HCT116 (cell line): ENCODE results near the gene PAX1. TPM values are rescaled to one million over a fixed set of nuclear protein-coding genes. Genes with fewer than 3 reads are reported as not detected.

Source experiments
- ATAC-seq: fragments of 200-7000 bp; cut with Tn5 transposase; 2 replicates; pipeline ENCODE4 v1.9.1; 2020; ENCODE audit warnings: mild to moderate bottlenecking, moderate library complexity
- BruUV-seq: library from RNA; stranded (reverse); fragments of 400-500 nt; replicated peaks from 2 replicates; lab custom pipeline; 2021; lab: Mats Ljungman, UMichigan
- CTCF ChIA-PET: fragments of 300-600 bp; sonication (Branson Sonifier 250); formaldehyde crosslinking; loops from one replicate; lab custom pipeline; 2021; ENCODE audit warnings: antibody characterized with exemption; lab: Charles Lee
- POLR2A ChIA-PET: fragments of 300-600, 350-600 bp; sonication (Branson Sonifier 250); formaldehyde crosslinking; loops from one replicate; lab custom pipeline; 2021; ENCODE audit warnings: antibody characterized with exemption; lab: Charles Lee
- RAD21 ChIA-PET, 2 experiments: fragments of 300-600 bp; sonication (Branson Sonifier 250); formaldehyde crosslinking; loops; one replicate each; lab custom pipeline; 2023; ENCODE audit warnings: low total read pairs in 2 of 2; ENCODE audit not compliant: uncharacterized antibody in 2 of 2, unreplicated experiment in 2 of 2, low non-redundant PET in 1 of 2; lab: Charles Lee
- DNase-seq: peaks from one replicate; pipeline ENCODE4 v3.0.0-alpha.2; 2010; ENCODE audit warnings: low read depth, low spot score
- H2AFZ ChIP-seq: fragments of 200-600 bp; shearing (Covaris generic), sonication (generic); 2 replicates; pipeline ENCODE4 v1.6.1; 2017; ENCODE audit warnings: low read depth, mixed run types, mixed read lengths, antibody characterized with exemption, low read length; ENCODE audit not compliant: poor library complexity, severe bottlenecking
- H3K27ac ChIP-seq: 2 replicates; pipeline ENCODE4 v1.5.1; 2012; ENCODE audit warnings: low read depth, low read length
- H3K27me3 ChIP-seq: fragments of 200-600 bp; sonication (generic); 2 replicates; pipeline ENCODE4 v1.6.1; 2016; ENCODE audit warnings: mixed run types, low read length, mixed read lengths; ENCODE audit not compliant: insufficient read depth
- H3K36me3 ChIP-seq, 2 experiments: fragments of 200-500 bp in 1 of 2; fragments of 200-600 bp in 1 of 2; sonication (Bioruptor generic) in 1 of 2; sonication (generic) in 1 of 2; 2 replicates each; pipeline versions ENCODE4 v1.5.1 to v1.6.1; 2014 to 2016; ENCODE audit warnings: low read length in 2 of 2, inconsistent platforms in 1 of 2, mixed read lengths in 1 of 2, mixed run types in 1 of 2; ENCODE audit not compliant: insufficient read depth in 2 of 2, control insufficient read depth in 1 of 2
- H3K4me1 ChIP-seq, 2 experiments: fragments of 200-600 bp in 1 of 2; sonication (generic) in 1 of 2; 2 replicates each; pipeline versions ENCODE4 v1.5.1 to v1.6.1; 2012 to 2017; ENCODE audit warnings: low read length in 2 of 2, inconsistent platforms in 1 of 2, mild to moderate bottlenecking in 1 of 2, mixed read lengths in 1 of 2, mixed run types in 1 of 2, moderate library complexity in 1 of 2; ENCODE audit not compliant: insufficient read depth in 2 of 2, control insufficient read depth in 1 of 2
- H3K4me2 ChIP-seq: fragments of 200-600 bp; sonication (generic); 2 replicates; pipeline ENCODE4 v1.6.1; 2017; ENCODE audit warnings: mixed run types, low read length, mixed read lengths
- H3K4me3 ChIP-seq, 2 experiments: fragments of 200-600 bp in 1 of 2; sonication (generic) in 1 of 2; replicated peaks in 1 of 2; 2 replicates each; pipeline ENCODE4 v1.5.1; 2011 to 2016; ENCODE audit warnings: low read length in 2 of 2, control low read depth in 1 of 2, low read depth in 1 of 2, mild to moderate bottlenecking in 1 of 2, mixed read lengths in 1 of 2, mixed run types in 1 of 2
- H3K79me2 ChIP-seq: fragments of 200-600 bp; sonication (generic); 2 replicates; pipeline ENCODE4 v1.6.1; 2017; ENCODE audit warnings: mild to moderate bottlenecking, mixed run types, low read length, moderate library complexity, mixed read lengths; ENCODE audit not compliant: insufficient read depth
- H3K9ac ChIP-seq: fragments of 200-600 bp; sonication (generic); 2 replicates; pipeline ENCODE4 v1.6.1; 2016; ENCODE audit warnings: low read length, mixed read lengths
- H3K9me2 ChIP-seq: fragments of 200-600 bp; sonication (generic), shearing (Covaris generic); 2 replicates; pipeline ENCODE4 v1.6.1; 2017; ENCODE audit warnings: mixed run types, mild to moderate bottlenecking, moderate library complexity; ENCODE audit not compliant: insufficient read depth
- H3K9me3 ChIP-seq, 2 experiments: fragments of 200-500 bp in 1 of 2; fragments of 200-600 bp in 1 of 2; sonication (Bioruptor generic) in 1 of 2; sonication (generic) in 1 of 2; 2 replicates each; pipeline ENCODE4 v1.6.1; 2014 to 2017; ENCODE audit warnings: low read length in 2 of 2, mixed read lengths in 2 of 2, inconsistent platforms in 1 of 2, low read depth in 1 of 2, mild to moderate bottlenecking in 1 of 2, mixed run types in 1 of 2, moderate library complexity in 1 of 2; ENCODE audit not compliant: control insufficient read depth in 1 of 2, insufficient read depth in 1 of 2
- H4K20me1 ChIP-seq: fragments of 200-600 bp; sonication (generic), shearing (Covaris generic); 2 replicates; pipeline ENCODE4 v1.6.1; 2017; ENCODE audit warnings: mixed run types, mild to moderate bottlenecking, moderate library complexity; ENCODE audit not compliant: insufficient read depth
- ATF3 ChIP-seq: IDR thresholded peaks from 2 replicates; pipeline ENCODE4 v1.6.1; 2012
- CBX3 ChIP-seq: IDR thresholded peaks from 2 replicates; pipeline ENCODE4 v1.6.1; 2012; ENCODE audit warnings: low read depth
- CEBPB ChIP-seq: IDR thresholded peaks from 2 replicates; pipeline ENCODE4 v1.6.1; 2012; ENCODE audit warnings: low read depth
- ELF1 ChIP-seq: IDR thresholded peaks from 2 replicates; pipeline ENCODE4 v1.6.1; 2012; ENCODE audit warnings: low read depth, borderline replicate concordance
- EZH2 ChIP-seq: fragments of 200-600 bp; sonication (generic); IDR thresholded peaks from 2 replicates; pipeline ENCODE4 v1.6.1; 2017; ENCODE audit warnings: antibody characterized with exemption, mixed run types
- FOSL1 ChIP-seq: IDR thresholded peaks from 2 replicates; pipeline ENCODE4 v1.6.1; 2012; ENCODE audit warnings: low read depth
- JUND ChIP-seq: IDR thresholded peaks from 2 replicates; pipeline ENCODE4 v1.6.1; 2012
- POLR2A ChIP-seq: IDR thresholded peaks from 2 replicates; pipeline ENCODE4 v1.7.0; 2011; ENCODE audit warnings: borderline replicate concordance; ENCODE audit not compliant: insufficient read depth, insufficient read length; ENCODE audit errors: extremely low read depth
- POLR2AphosphoS5 ChIP-seq: IDR thresholded peaks from 2 replicates; pipeline ENCODE4 v1.6.1; 2011; ENCODE audit warnings: mild to moderate bottlenecking, low read depth, low read length, moderate library complexity
- RAD21 ChIP-seq: IDR thresholded peaks from 2 replicates; pipeline ENCODE4 v1.6.1; 2012; ENCODE audit warnings: low read depth, mild to moderate bottlenecking
- SP1 ChIP-seq: IDR thresholded peaks from 2 replicates; pipeline ENCODE4 v1.6.1; 2012; ENCODE audit warnings: low read depth
- YY1 ChIP-seq: IDR thresholded peaks from 2 replicates; pipeline ENCODE4 v1.6.1; 2011; ENCODE audit warnings: low read length, low read depth, moderate library complexity, mild to moderate bottlenecking; ENCODE audit not compliant: insufficient replicate concordance; ENCODE audit errors: extremely low read depth
- ZNF274 ChIP-seq: fragments of 200-500 bp; sonication (Bioruptor generic); IDR thresholded peaks from 2 replicates; pipeline ENCODE4 v1.6.1; 2014; ENCODE audit warnings: mild to moderate bottlenecking, low read depth, low read length, inconsistent platforms
- intact Hi-C: fragments of 100-400 bp; cut with micrococcal nuclease; formaldehyde crosslinking; loops from 2 replicates; pipeline ENCODE4 v1.10.0; 2022
- total RNA-seq: library from RNA; stranded (reverse); gene quantifications from one replicate; pipeline ENCODE4 v1.2.1, GENCODE V29; 2021; ENCODE audit not compliant: unreplicated experiment
- TF ChIP-seq, protein P1 (sequence below): IDR thresholded peaks from 2 replicates; pipeline ENCODE4 v1.6.1; 2012
- TF ChIP-seq, protein P2 (sequence below), 3 experiments: fragments of 200-600 bp in 1 of 3; sonication (generic) in 1 of 3; IDR thresholded peaks in 2 of 3; conservative IDR thresholded peaks in 1 of 3; 2 replicates each; pipeline ENCODE4 v1.5.1; 2012 to 2017; ENCODE audit warnings: low read depth in 2 of 3, low read length in 2 of 3, antibody characterized with exemption in 1 of 3, borderline replicate concordance in 1 of 3, control low read depth in 1 of 3, mild to moderate bottlenecking in 1 of 3, mixed read lengths in 1 of 3, mixed run types in 1 of 3, moderate library complexity in 1 of 3; ENCODE audit not compliant: insufficient read depth in 1 of 3
- TF ChIP-seq, protein P3 (sequence below): IDR thresholded peaks from 2 replicates; pipeline ENCODE4 v1.6.1; 2012; ENCODE audit warnings: low read depth

PAX1 gene
- total RNA-seq, 1 experiment from 2014 or later, result not detected

DNA sequence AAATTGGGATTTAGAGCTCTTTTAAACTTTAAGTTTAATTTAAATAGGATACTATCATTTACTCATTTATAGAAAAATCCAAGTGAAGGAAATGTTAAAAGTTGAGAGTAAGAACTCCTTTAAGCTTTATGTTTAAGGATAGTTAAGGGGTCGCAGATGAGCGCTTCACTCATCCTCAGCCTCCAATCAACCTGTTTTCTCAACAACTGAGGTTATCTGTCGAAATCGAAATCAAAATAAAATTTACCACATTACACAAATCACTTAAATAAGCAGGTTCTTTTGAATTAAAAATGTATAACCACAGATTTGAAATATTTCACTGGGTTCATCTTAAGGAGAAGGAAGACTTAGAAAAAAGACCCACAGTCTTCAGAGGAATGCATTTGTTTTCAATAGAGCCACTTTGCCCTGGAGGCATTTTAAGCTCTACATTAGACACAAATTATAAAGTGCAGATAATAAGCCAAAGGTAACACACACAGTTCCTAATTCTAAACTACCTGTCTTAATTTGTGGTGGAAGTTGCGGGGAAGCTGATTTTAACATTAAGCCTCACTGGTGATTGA is 5.5 kb downstream of the PAX1 start:
- Histone ChIP-seq H3K27me3 (peaks cover 4% of the 10 kb centered on the region; the same call in 1 of the 2 replicates), H3K36me3 (no peaks in the 10 kb centered on the region), H3K79me2 (no peaks in the 10 kb centered on the region), H3K9me3 (no peaks in the 10 kb centered on the region), H3K9me2 (no peaks in the 10 kb centered on the region), H3K4me3 (no peak overlapping the region), H3K9ac (no peak overlapping the region), H3K27ac (no peak overlapping the region), H3K4me1 (no peaks in the 10 kb centered on the region), H2AFZ (no peak overlapping the region), H3K4me2 (no peak overlapping the region), H4K20me1 (no peaks in the 10 kb centered on the region)
- ChIA-PET CTCF (interaction anchor here (3.6 kb wide), 1 partner anchor 9 kb away, joined by 15 read pairs; no protein-coding TSS in a partner anchor), POLR2A (no interaction called here), RAD21 (no interaction called here)
- no peak for DNase-seq
- no TSS peak for BruUV-seq
- TF ChIP-seq ZNF274 (no peak), CBX3 (no peak), RAD21 (no peak), CEBPB (no peak), ATF3 (no peak), SP1 (no peak), JUND (no peak), FOSL1 (no peak), POLR2A (no peak), ELF1 (no peak), POLR2AphosphoS5 (no peak), EZH2 (no peak), YY1 (no peak)
- TF ChIP-seq, protein P1, sequence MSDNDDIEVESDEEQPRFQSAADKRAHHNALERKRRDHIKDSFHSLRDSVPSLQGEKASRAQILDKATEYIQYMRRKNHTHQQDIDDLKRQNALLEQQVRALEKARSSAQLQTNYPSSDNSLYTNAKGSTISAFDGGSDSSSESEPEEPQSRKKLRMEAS, result no peak
- TF ChIP-seq, protein P2, sequence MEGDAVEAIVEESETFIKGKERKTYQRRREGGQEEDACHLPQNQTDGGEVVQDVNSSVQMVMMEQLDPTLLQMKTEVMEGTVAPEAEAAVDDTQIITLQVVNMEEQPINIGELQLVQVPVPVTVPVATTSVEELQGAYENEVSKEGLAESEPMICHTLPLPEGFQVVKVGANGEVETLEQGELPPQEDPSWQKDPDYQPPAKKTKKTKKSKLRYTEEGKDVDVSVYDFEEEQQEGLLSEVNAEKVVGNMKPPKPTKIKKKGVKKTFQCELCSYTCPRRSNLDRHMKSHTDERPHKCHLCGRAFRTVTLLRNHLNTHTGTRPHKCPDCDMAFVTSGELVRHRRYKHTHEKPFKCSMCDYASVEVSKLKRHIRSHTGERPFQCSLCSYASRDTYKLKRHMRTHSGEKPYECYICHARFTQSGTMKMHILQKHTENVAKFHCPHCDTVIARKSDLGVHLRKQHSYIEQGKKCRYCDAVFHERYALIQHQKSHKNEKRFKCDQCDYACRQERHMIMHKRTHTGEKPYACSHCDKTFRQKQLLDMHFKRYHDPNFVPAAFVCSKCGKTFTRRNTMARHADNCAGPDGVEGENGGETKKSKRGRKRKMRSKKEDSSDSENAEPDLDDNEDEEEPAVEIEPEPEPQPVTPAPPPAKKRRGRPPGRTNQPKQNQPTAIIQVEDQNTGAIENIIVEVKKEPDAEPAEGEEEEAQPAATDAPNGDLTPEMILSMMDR (IDR thresholded peaks at IDR 0.05 in 2 of 3, conservative IDR thresholded peaks at IDR 0.05 in 1 of 3; ENCODE audit: borderline replicate concordance in 1 of 3, insufficient read depth in 1 of 3, low read depth in 2 of 3, low read length in 2 of 3), result no peak
- TF ChIP-seq, protein P3, sequence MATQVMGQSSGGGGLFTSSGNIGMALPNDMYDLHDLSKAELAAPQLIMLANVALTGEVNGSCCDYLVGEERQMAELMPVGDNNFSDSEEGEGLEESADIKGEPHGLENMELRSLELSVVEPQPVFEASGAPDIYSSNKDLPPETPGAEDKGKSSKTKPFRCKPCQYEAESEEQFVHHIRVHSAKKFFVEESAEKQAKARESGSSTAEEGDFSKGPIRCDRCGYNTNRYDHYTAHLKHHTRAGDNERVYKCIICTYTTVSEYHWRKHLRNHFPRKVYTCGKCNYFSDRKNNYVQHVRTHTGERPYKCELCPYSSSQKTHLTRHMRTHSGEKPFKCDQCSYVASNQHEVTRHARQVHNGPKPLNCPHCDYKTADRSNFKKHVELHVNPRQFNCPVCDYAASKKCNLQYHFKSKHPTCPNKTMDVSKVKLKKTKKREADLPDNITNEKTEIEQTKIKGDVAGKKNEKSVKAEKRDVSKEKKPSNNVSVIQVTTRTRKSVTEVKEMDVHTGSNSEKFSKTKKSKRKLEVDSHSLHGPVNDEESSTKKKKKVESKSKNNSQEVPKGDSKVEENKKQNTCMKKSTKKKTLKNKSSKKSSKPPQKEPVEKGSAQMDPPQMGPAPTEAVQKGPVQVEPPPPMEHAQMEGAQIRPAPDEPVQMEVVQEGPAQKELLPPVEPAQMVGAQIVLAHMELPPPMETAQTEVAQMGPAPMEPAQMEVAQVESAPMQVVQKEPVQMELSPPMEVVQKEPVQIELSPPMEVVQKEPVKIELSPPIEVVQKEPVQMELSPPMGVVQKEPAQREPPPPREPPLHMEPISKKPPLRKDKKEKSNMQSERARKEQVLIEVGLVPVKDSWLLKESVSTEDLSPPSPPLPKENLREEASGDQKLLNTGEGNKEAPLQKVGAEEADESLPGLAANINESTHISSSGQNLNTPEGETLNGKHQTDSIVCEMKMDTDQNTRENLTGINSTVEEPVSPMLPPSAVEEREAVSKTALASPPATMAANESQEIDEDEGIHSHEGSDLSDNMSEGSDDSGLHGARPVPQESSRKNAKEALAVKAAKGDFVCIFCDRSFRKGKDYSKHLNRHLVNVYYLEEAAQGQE, result no peak
- intact Hi-C loops, result no loop called here
- no peak for ATAC-seq
